Endothelial cell of umbilical vein (primary cell): ENCODE results near the gene SGPL1. TPM values are rescaled to one million over a fixed set of nuclear protein-coding genes. Genes with fewer than 3 reads are reported as not detected.

Source experiments
- BruUV-seq: library from RNA; stranded (reverse); fragments of 400-500 nt; replicated peaks from 2 replicates; lab custom pipeline; 2021; lab: Mats Ljungman, UMichigan
- CTCF ChIA-PET: fragments of 300-600, 350-600 bp; sonication (Branson Sonifier 250); formaldehyde crosslinking; loops from one replicate; lab custom pipeline; 2021; ENCODE audit warnings: antibody characterized with exemption, inconsistent platforms; lab: Charles Lee
- POLR2A ChIA-PET: fragments of 300-600, 350-600 bp; sonication (Branson Sonifier 250); formaldehyde crosslinking; loops from one replicate; lab custom pipeline; 2021; ENCODE audit warnings: antibody characterized with exemption, inconsistent platforms; lab: Charles Lee
- DNase-seq: peaks from one replicate; pipeline ENCODE4 v3.0.0-alpha.2; 2011; ENCODE audit warnings: low read depth, low spot score
- FAIRE-seq: peaks from 2 replicates; lab custom pipeline; 2011; peaks lifted over from hg19 to GRCh38; lab: Jason Lieb, UNC
- H2AFZ ChIP-seq: 2 replicates; pipeline ENCODE4 v1.6.0; 2012; ENCODE audit warnings: low read depth, low read length, control low read depth, inconsistent platforms
- H3K27ac ChIP-seq: 2 replicates; pipeline ENCODE4 v1.5.1; 2011; ENCODE audit warnings: low read depth, mild to moderate bottlenecking, control low read depth, low read length, moderate library complexity; ENCODE audit not compliant: insufficient read depth
- H3K27me3 ChIP-seq, 2 experiments: 2 replicates each; pipeline versions ENCODE4 v1.6.0 to v1.6.1; 2011; ENCODE audit warnings: low read length in 2 of 2, mixed read lengths in 1 of 2; ENCODE audit not compliant: control insufficient read depth in 2 of 2, insufficient read depth in 2 of 2
- H3K36me3 ChIP-seq, 2 experiments: 2 replicates in 1 of 2; 3 replicates in 1 of 2; pipeline ENCODE4 v1.5.1; 2011; ENCODE audit warnings: low read length in 2 of 2, mild to moderate bottlenecking in 1 of 2, moderate library complexity in 1 of 2; ENCODE audit not compliant: control insufficient read depth in 2 of 2, insufficient read depth in 2 of 2; ENCODE audit errors: extremely low read depth in 1 of 2
- H3K4me1 ChIP-seq: 3 replicates; pipeline ENCODE4 v1.5.1; 2011; ENCODE audit warnings: mild to moderate bottlenecking, low read length; ENCODE audit not compliant: control insufficient read depth, insufficient read depth; ENCODE audit errors: extremely low read depth
- H3K4me2 ChIP-seq: 2 replicates; pipeline ENCODE4 v1.6.1; 2011; ENCODE audit warnings: low read length, control low read depth, mixed read lengths; ENCODE audit not compliant: insufficient read depth
- H3K4me3 ChIP-seq, 3 experiments: fragments of 200-600 bp in 1 of 3; sonication (generic), shearing (Covaris generic) in 1 of 3; replicated peaks in 1 of 3; 2 replicates each; pipeline ENCODE4 v1.5.1; 2011 to 2016; ENCODE audit warnings: control low read depth in 3 of 3, low read length in 3 of 3, mild to moderate bottlenecking in 2 of 3, inconsistent platforms in 1 of 3, low read depth in 1 of 3, moderate library complexity in 1 of 3; ENCODE audit not compliant: insufficient read depth in 1 of 3
- H3K79me2 ChIP-seq: 2 replicates; pipeline ENCODE4 v1.6.0; 2012; ENCODE audit warnings: low read length, inconsistent platforms; ENCODE audit not compliant: control insufficient read depth, insufficient read depth
- H3K9ac ChIP-seq: replicated peaks from 2 replicates; pipeline ENCODE3; 2011; ENCODE audit warnings: low read length, control low read depth; ENCODE audit not compliant: insufficient read depth; ENCODE audit errors: extremely low read depth
- H3K9me1 ChIP-seq: replicated peaks from 3 replicates; pipeline ENCODE4 v1.6.0; 2011; ENCODE audit warnings: mild to moderate bottlenecking, low read length; ENCODE audit not compliant: control insufficient read depth, insufficient read depth; ENCODE audit errors: extremely low read depth
- H3K9me3 ChIP-seq: replicated peaks from 2 replicates; pipeline ENCODE4 v1.5.1; 2012; ENCODE audit warnings: low read length, inconsistent platforms; ENCODE audit not compliant: control insufficient read depth, insufficient read depth
- H4K20me1 ChIP-seq: replicated peaks from 2 replicates; pipeline ENCODE3; 2011; ENCODE audit warnings: mild to moderate bottlenecking, low read length; ENCODE audit not compliant: control insufficient read depth, insufficient read depth; ENCODE audit errors: extremely low read depth
- FOS ChIP-seq: IDR thresholded peaks from 2 replicates; pipeline ENCODE4 v1.6.1; 2011; ENCODE audit warnings: mild to moderate bottlenecking, low read length, moderate library complexity, borderline replicate concordance; ENCODE audit not compliant: insufficient read depth
- MYC ChIP-seq: IDR thresholded peaks from one replicate; pipeline ENCODE4 v1.6.1; 2011; ENCODE audit warnings: mild to moderate bottlenecking, low read depth, low read length
- POLR2AphosphoS5 ChIP-seq: IDR thresholded peaks from 2 replicates; pipeline ENCODE4 v1.6.1; 2012; ENCODE audit warnings: low read depth, mild to moderate bottlenecking, control low read depth, low read length, moderate library complexity; ENCODE audit not compliant: insufficient read depth
- dilution Hi-C: fragments of 300-500 bp; cut with MboI; formaldehyde crosslinking; loops from one replicate; pipeline ENCODE4 v1.15.0; 2019; ENCODE audit warnings: low sequenced_read_pairs; ENCODE audit not compliant: extremely low pct_ligation_motif_present
- intact Hi-C: fragments of 100-400 bp; cut with micrococcal nuclease; formaldehyde crosslinking; loops from one replicate; pipeline ENCODE4 v1.10.0; 2022
- polyA plus RNA-seq, 4 experiments: library from polyadenylated mRNA; depleted of rRNA in 3 of 4; stranded (reverse) in 3 of 4; unstranded in 1 of 4; fragments of >200 nt; gene quantifications; 2 replicates each; pipeline versions ENCODE4 v1.2.1 to v1.2.3, GENCODE V29; 2011 to 2012; ENCODE audit warnings: missing spikeins in 1 of 4
- total RNA-seq: library from RNA; stranded (reverse); gene quantifications from 2 replicates; pipeline ENCODE4 v1.2.3, GENCODE V29; 2021
- TF ChIP-seq, protein P1 (sequence below): IDR thresholded peaks from 2 replicates; pipeline ENCODE4 v1.6.1; 2011; ENCODE audit not compliant: insufficient read depth, insufficient read length

Gene SGPL1
- total and polyA plus RNA-seq, 2 donors (not counting 3 experiments of a cell fraction or from before 2014, with no cell fraction given): 11.4 to 25.2 TPM

GRCh38 chr10:70921285-70921684 is 105.5 kb downstream of the SGPL1 start:
- intact Hi-C loops: loop anchor here (10.0 kb wide), 1 partner anchor 144 kb away; no protein-coding TSS in a partner anchor
- H3K9me3 ChIP-seq: no peaks in the 10 kb centered on the region

GRCh38 chr10:70923696-70924095 is 107.9 kb downstream of the SGPL1 start:
- no peaks in the 10 kb centered on the region for H3K4me1 ChIP-seq
- H4K20me1 ChIP-seq: no peaks in the 10 kb centered on the region
- ChIA-PET POLR2A (no interaction called here), CTCF (interaction anchor here (0.6 to 5.3 kb wide), 13 partner anchors 8 to 585 kb away, joined by 3 to 108 read pairs (median 4); no protein-coding TSS in a partner anchor)
- FAIRE-seq (no peak), DNase-seq (no peak)
- H3K79me2 ChIP-seq: no peaks in the 10 kb centered on the region
- no peak overlapping the region for H3K9ac ChIP-seq
- no peak for TF ChIP-seq FOS
- no peak for TF ChIP-seq POLR2AphosphoS5
- TF ChIP-seq, protein P1, sequence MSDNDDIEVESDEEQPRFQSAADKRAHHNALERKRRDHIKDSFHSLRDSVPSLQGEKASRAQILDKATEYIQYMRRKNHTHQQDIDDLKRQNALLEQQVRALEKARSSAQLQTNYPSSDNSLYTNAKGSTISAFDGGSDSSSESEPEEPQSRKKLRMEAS: no peak
- intact Hi-C loops: loop anchor here (10.0 kb wide), 1 partner anchor 141 kb away; no protein-coding TSS in a partner anchor
- BruUV-seq: no TSS peak
- H3K4me3 ChIP-seq: no peak overlapping the region
- peaks cover 3 to 7% of the 10 kb centered on the region in 2 experiments for H3K27me3 ChIP-seq
- no peak overlapping the region for H3K4me2 ChIP-seq
- no peaks in the 10 kb centered on the region for H3K9me3 ChIP-seq
- dilution Hi-C loops: no loop called here
- no peak overlapping the region for H2AFZ ChIP-seq
- no peaks in the 10 kb centered on the region for H3K9me1 ChIP-seq
- H3K27ac ChIP-seq: no peak overlapping the region
- no peaks in the 10 kb centered on the region for H3K36me3 ChIP-seq

More at GRCh38 chr10:70921285-70921684, 105.5 kb downstream of the SGPL1 start:
- Histone ChIP-seq H3K27me3 (peaks cover 7 to 10% of the 10 kb centered on the region in 2 experiments), H3K4me3 (no peak overlapping the region), H3K79me2 (no peaks in the 10 kb centered on the region), H3K36me3 (no peaks in the 10 kb centered on the region), H3K9ac (no peak overlapping the region), H3K4me2 (no peak overlapping the region), H4K20me1 (no peaks in the 10 kb centered on the region), H2AFZ (no peak overlapping the region), H3K4me1 (no peaks in the 10 kb centered on the region), H3K9me1 (no peaks in the 10 kb centered on the region), H3K27ac (no peak overlapping the region)
- dilution Hi-C loops: no loop called here
- ChIA-PET CTCF (interaction anchor here (0.9 to 4.8 kb wide), 4 partner anchors 9 to 776 kb away, joined by 3 to 25 read pairs (median 4); no protein-coding TSS in a partner anchor), POLR2A (no interaction called here)
- no TSS peak for BruUV-seq
- no peak for FAIRE-seq
- TF ChIP-seq MYC: no peak
- DNase-seq: no peak
